Peyer's patch (tissue), 4 donors: ENCODE measurements around the gene RASA3.

ENCODE experiments used
- CTCF ChIP-seq, 6 experiments: fragments of 450-650 bp in 4 of 6; fragments of 200-600 bp in 2 of 6; sonication (generic) in 1 of 6; IDR thresholded peaks; one replicate each; pipeline ENCODE4 v1.5.1; 2017 to 2019; ENCODE audit warnings: antibody characterized with exemption in 6 of 6, mild to moderate bottlenecking in 3 of 6, moderate library complexity in 1 of 6
- POLR2A ChIP-seq, 2 donors: fragments of 450-650 bp; IDR thresholded peaks; one replicate each; pipeline ENCODE4 v1.5.1; 2017; ENCODE audit warnings: antibody characterized with exemption in 2 of 2, mild to moderate bottlenecking in 2 of 2, moderate library complexity in 2 of 2

DNA sequence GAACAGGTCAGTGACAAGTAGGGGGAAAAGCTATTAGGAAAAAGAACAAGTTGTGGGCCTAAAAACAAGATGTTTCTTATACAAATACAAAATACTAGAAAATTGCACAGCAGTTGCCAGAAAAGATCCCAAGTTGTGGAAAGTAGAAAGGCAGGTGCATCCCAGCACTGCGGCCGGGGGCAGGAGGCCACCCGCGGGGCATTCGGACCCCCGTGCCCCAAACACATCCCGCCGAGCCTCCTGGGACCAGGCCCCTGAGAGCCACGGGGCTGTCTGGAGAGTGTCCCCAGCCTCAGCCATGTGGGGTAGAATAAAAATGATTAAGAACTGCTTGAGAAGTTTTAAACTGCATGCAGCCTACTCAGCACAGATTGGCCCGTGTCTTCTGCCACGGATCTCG is 11.4 kb downstream of the RASA3 start:
- TF ChIP-seq CTCF (IDR thresholded peaks at IDR 0.05) (no peak), POLR2A (IDR thresholded peaks at IDR 0.05) (no peak)
